OCI-LY3 (cell line): Measurements from ENCODE around the gene FSTL4.

ENCODE experiments used
- H2AFZ ChIP-seq: fragments of 200-600, 300-600 bp; shearing (Covaris generic); 2 replicates; pipeline ENCODE4 v1.6.0; 2014; ENCODE audit warnings: antibody characterized with exemption, low read depth, low read length
- H3K27ac ChIP-seq: fragments of 200-600, 300-600 bp; sonication (generic); 2 replicates; pipeline ENCODE4 v1.5.1; 2014; ENCODE audit warnings: mild to moderate bottlenecking, low read length, moderate library complexity, mixed read lengths
- H3K27me3 ChIP-seq: fragments of 200-600, 300-600 bp; sonication (generic); 2 replicates; pipeline ENCODE4 v1.6.1; 2014; ENCODE audit warnings: low read depth, low read length, mixed read lengths
- H3K36me3 ChIP-seq: fragments of 200-600, 300-600 bp; sonication (generic); replicated peaks from 2 replicates; pipeline ENCODE3; 2014; ENCODE audit warnings: low read depth, low read length, mixed read lengths
- H3K4me1 ChIP-seq: fragments of 300-600, 200-600 bp; sonication (generic); 2 replicates; pipeline ENCODE4 v1.6.1; 2014; ENCODE audit warnings: low read length, mixed read lengths
- H3K4me2 ChIP-seq: fragments of 200-600, 300-600 bp; sonication (generic); 2 replicates; pipeline ENCODE4 v1.6.1; 2014; ENCODE audit warnings: low read length, mixed read lengths
- H3K4me3 ChIP-seq: fragments of 300-600, 200-600 bp; sonication (generic); 2 replicates; pipeline ENCODE4 v1.5.1; 2014; ENCODE audit warnings: antibody characterized with exemption, mild to moderate bottlenecking, low read length, moderate library complexity
- H3K79me2 ChIP-seq: fragments of 300-600, 200-600 bp; shearing (Covaris generic); 2 replicates; pipeline ENCODE4 v1.6.1; 2014; ENCODE audit warnings: mild to moderate bottlenecking, low read length, mixed read lengths
- H3K9ac ChIP-seq: fragments of 300-600, 200-600 bp; shearing (Covaris generic); 2 replicates; pipeline ENCODE4 v1.6.0; 2014; ENCODE audit warnings: mild to moderate bottlenecking, low read length, moderate library complexity
- H3K9me3 ChIP-seq: fragments of 200-600, 300-600 bp; shearing (Covaris generic); 2 replicates; pipeline ENCODE4 v1.6.1; 2014; ENCODE audit warnings: low read length, mixed read lengths; ENCODE audit not compliant: insufficient read depth
- H4K20me1 ChIP-seq: fragments of 200-600, 300-600 bp; sonication (generic); 2 replicates; pipeline ENCODE4 v1.6.1; 2016; ENCODE audit warnings: low read length, mixed read lengths; ENCODE audit not compliant: insufficient read depth
- CTCF ChIP-seq: fragments of 200-600, 300-600 bp; sonication (generic); IDR thresholded peaks from 2 replicates; pipeline ENCODE4 v1.5.1; 2014; ENCODE audit warnings: antibody characterized with exemption, low read length, low read depth
- EZH2phosphoT487 ChIP-seq: fragments of 200-600 bp; shearing (Covaris generic); IDR thresholded peaks from 2 replicates; pipeline ENCODE4 v1.6.1; 2018; ENCODE audit warnings: antibody characterized with exemption, mixed run types, low read depth

FSTL4 gene

DNA sequence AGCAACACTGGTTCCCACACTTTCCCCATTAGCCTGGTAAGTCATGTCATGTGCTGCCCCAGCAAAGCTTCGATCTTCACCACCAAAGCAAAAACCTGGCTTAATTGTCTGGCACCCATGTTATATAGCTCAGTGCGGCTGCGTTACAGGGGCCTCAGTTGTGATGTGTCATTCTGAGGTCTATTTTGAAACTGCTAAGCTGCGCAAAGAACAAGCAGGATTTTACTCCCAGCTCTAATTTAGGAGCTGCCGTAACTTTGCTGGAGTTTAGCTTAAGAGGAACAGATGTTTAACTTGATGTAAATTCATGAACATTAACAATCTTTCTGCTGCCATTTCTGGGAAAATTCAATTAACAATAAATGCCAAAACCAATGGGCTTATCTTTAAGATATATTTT is 286.5 kb downstream of the FSTL4 start:
- no peaks in the 10 kb centered on the region for H3K27me3 ChIP-seq
- H4K20me1 ChIP-seq = no peaks in the 10 kb centered on the region
- no peak overlapping the region for H2AFZ ChIP-seq
- H3K4me3 ChIP-seq = no peak overlapping the region
- TF ChIP-seq CTCF = no peak
- TF ChIP-seq EZH2phosphoT487 = no peak
- H3K4me1 ChIP-seq = peaks cover 20% of the 10 kb centered on the region
- no peak overlapping the region for H3K4me2 ChIP-seq
- H3K36me3 ChIP-seq = no peaks in the 10 kb centered on the region
- H3K9ac ChIP-seq = no peak overlapping the region
- no peaks in the 10 kb centered on the region for H3K9me3 ChIP-seq
- H3K79me2 ChIP-seq = no peaks in the 10 kb centered on the region
- no peak overlapping the region for H3K27ac ChIP-seq

DNA sequence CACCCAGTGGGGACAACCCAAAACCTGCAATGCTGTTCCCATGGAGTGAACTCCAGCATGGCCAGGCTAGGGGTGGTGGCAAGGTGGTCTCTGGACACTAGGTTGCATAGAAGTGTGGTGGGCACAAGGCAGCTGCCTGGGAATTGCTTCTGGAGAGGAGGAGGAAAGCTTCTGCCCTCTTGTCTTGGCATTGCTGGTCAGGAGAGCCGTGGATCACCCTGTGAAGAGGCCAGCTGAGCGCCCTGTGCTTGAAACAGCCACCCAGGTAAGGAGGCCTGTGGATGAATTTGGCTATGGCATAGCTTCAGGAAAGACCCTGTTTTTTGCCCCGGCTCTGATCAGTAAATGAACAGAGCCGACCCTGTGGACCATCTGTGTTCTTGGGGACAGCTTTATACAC is 287.4 kb downstream of the FSTL4 start:
- Histone ChIP-seq H3K9ac (no peak overlapping the region), H4K20me1 (no peaks in the 10 kb centered on the region), H3K79me2 (no peaks in the 10 kb centered on the region), H3K27ac (no peak overlapping the region), H3K4me3 (no peak overlapping the region), H3K9me3 (no peaks in the 10 kb centered on the region), H3K27me3 (no peaks in the 10 kb centered on the region), H3K4me2 (no peak overlapping the region), H3K36me3 (no peaks in the 10 kb centered on the region), H3K4me1 (peaks cover 20% of the 10 kb centered on the region), H2AFZ (no peak overlapping the region)
- no peak for TF ChIP-seq CTCF
- no peak for TF ChIP-seq EZH2phosphoT487

GRCh38 chr5:133323494-133324457 is 288.6 kb downstream of the FSTL4 start:
- H3K4me2 ChIP-seq = no peak overlapping the region
- no peak overlapping the region for H3K27ac ChIP-seq
- peaks cover 20% of the 10 kb centered on the region for H3K4me1 ChIP-seq
- no peaks in the 10 kb centered on the region for H4K20me1 ChIP-seq
- no peak overlapping the region for H3K9ac ChIP-seq
- TF ChIP-seq CTCF (no peak), EZH2phosphoT487 (no peak)
- no peak overlapping the region for H3K4me3 ChIP-seq
- no peaks in the 10 kb centered on the region for H3K9me3 ChIP-seq
- H3K36me3 ChIP-seq = no peaks in the 10 kb centered on the region
- H3K79me2 ChIP-seq = no peaks in the 10 kb centered on the region
- H2AFZ ChIP-seq = no peak overlapping the region
- H3K27me3 ChIP-seq = no peaks in the 10 kb centered on the region

GRCh38 chr5:133322743-133323142 is 289.6 kb downstream of the FSTL4 start:
- Histone ChIP-seq H3K79me2 (no peaks in the 10 kb centered on the region), H3K9ac (no peak overlapping the region), H3K36me3 (no peaks in the 10 kb centered on the region), H3K4me2 (no peak overlapping the region), H3K4me3 (no peak overlapping the region), H2AFZ (no peak overlapping the region), H3K4me1 (peaks cover 20% of the 10 kb centered on the region), H3K27me3 (no peaks in the 10 kb centered on the region), H3K9me3 (no peaks in the 10 kb centered on the region), H4K20me1 (no peaks in the 10 kb centered on the region), H3K27ac (no peak overlapping the region)
- TF ChIP-seq CTCF (no peak), EZH2phosphoT487 (no peak)
